ENCODE measurements around the gene KLK12.
A peak's percentile ranks its signal among the peaks of the same experiment; 100 is the strongest.

The KLK12 gene, protein sequence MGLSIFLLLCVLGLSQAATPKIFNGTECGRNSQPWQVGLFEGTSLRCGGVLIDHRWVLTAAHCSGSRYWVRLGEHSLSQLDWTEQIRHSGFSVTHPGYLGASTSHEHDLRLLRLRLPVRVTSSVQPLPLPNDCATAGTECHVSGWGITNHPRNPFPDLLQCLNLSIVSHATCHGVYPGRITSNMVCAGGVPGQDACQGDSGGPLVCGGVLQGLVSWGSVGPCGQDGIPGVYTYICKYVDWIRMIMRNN

DNA sequence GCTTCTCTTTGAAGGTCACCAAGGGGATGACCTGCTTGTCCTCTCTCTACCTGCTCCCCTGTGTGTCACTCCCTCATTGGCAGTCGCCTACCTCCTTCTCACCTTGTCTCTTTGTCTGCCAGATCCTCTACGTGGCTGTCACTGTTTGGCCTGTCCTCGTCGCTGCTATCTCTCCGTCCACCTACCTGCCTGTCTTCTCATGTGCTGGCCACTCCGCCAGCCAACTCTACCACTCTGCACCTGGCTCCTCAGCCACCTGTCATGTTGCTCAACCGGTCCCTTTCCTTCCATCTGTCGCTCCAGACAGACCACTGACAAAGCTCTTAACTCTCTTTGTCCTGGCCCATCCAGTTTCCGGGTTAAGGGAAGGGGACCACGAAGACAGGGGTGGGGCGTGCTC, at the start of gene KLK12:
TSS of gene KLK12 (minus strand) at position 299 of the 400 bp plus-strand sequence. CDS start 381 bp downstream, outside the sequence.
- peak; percentile 17 for DNase-seq

DNA sequence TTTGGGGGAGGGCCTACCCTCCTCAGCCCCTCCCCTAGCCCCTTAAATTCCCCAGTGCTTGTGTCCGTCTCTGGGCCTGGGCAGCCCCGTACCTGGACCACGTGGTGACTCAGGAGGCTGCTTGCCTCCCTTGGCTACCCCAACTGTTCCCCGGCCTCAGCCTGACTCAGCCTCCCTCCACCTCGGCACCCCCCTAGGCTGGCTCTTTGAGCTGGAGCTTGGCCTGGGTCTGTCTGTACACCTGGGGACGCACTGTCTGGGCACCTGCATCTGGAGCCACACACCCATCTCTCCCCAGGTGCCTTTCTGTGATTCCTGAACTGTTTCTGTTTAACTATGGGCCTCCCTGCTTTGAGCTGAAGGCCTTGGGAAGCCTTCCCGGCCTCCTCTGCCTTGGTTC, 49.7 kb upstream of the KLK12 start:
- no peak for DNase-seq

DNA sequence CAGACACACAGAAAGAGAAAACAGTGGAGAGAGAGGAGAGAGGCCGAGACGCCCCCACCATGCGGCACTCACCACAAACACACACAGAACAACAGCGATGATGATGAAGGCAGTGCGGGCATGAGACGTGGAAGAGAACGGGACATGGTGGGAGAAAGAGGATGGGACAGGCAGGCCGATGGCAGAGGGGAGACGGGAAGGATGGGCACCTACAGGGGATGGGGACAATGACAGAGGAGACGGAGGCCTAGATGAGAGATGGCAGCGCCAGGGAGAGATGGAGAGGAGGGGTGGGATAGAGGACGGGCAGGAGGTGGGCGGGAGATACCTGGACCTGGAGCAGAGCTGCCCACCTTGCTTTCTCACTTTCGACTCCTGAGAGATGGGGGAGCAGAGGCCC, 49.0 kb upstream of the KLK12 start:
- DNase-seq, result no peak

DNA sequence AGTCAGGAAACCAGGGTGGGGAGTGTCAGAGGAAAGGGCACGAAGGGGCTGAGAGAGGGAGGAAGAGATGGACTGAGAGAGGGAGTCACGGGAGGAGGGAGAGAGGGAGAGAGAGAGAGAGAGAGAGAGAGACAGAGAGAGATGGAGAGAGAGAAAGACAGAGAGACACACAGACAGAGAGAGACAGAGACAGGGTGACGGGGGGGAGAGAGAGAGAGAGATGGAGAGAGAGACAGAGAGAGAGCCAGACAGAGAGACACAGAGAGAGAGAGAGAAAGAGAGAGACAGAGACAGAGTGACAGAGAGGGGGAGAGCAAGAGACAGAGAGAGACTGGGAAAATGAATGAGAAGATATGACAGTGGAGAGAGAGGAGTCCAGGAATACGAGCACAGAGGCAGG, 48.4 kb upstream of the KLK12 start:
- no peak for DNase-seq

DNA sequence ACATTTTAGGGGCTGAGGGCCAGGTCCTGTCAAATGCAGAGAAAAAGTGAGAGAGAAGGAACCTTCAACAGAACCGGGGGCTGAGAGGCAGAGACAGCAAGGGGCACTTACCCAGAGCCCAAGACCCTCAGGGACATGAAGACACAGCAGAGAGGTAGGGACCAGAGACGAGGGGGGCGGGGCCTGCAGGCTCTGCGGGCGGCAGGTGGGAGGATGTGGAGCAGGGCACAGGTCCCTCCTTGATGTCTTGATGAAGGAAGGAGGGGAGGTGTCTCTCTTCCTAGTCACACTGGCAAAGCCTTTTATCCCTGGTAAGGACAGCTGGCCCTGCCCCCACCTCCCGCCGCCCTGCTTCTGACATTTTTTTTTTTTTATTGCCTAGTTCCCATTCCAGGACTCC, 47.8 kb upstream of the KLK12 start, which contains the start of gene KLK14:
TSS of gene KLK14 (minus strand) at position 277 of the 400 bp plus-strand sequence. CDS start at position 4, 273 bp downstream.
- DNase-seq, result peak; percentile 7

DNA sequence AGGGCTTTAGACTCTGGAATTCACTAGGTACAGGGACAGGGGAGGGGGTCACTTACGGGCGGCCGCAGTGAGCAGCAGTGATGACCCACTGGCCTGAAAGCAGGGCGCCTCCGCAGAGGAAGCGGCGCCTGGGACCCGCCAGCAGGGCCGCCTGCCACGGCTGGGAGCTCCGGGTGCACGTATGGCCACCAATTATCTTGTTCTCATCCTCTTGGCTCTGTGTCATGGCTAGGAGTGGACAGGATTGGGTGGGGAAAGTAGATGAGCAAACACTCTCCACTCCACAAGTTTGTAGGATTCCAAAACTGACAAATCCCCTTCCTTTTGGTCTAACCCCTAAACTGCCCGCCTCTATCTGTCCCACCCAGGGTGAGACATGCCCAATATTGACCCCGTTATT, 46.7 kb upstream of the KLK12 start:
- DNase-seq, result no peak

DNA sequence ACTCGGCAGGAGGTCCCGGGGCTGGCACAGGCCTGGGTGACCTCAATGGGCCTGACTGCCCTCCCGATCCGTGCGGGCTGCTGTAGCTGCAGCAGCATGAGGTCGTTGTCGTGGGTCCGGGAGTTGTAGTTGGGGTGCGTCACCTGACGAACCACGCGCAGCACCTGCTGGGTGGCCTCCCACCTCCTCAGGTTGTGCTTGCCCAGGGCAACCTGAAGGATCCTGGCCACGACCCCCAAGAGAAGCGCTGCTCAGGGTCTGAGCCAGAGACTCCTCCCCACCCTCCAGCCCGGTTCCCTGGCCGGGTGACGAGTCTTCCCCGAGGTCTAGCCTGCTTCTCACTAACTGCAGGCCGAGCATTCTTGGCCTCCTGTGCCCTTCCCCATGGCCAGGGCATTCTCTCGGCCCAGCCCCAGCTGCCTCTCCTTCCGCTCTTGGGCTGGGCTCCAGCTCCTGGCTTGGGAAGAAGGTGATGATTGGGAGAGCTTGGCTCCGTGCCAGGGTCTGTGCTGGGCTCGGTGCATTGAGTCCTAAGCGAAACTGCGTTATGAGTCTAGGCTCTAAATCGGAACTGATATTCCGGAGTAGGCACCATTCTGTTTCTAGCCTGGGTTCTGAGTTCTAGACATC, 44.8 kb upstream of the KLK12 start:
- DNase-seq, result no peak

DNA sequence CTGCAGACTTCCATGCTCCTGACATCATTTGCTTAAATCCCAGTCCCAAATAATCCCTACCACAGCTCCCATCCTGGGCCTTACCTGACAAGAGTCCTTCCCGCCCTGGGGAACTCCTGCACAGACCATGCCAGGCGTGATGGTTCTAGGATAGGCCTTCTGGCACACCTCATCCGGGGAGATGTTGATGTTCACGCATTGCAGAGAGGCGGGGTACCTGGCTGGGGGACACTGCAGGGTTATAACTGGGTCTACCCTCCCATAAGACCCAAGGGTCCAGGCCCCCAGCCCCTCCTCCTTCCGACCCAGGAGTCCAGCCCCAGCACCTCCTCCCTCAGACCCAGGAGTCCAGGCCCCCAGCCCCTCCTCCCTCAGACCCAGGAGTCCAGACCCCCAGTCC, 43.9 kb upstream of the KLK12 start:
- DNase-seq, result no peak

DNA sequence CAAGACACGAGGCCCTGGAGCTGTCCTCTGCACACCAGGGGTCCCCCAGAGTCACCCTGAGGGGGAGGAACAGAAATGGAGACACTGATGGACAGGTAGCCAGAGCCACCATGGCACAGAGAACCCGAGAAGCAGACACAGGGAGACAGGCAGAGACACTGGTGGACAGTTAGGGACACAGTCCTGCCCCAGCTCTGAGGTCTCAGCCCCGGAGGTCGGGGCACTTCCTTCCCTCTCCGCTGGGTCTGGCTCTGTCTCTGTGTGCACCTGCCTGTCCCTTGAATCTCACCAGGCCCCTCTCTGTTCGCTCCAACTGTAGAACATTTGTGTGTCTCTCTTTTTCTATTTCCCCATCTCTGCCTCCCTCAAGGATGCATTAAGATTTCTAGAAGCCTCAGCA, 43.3 kb upstream of the KLK12 start:
- no peak for DNase-seq

DNA sequence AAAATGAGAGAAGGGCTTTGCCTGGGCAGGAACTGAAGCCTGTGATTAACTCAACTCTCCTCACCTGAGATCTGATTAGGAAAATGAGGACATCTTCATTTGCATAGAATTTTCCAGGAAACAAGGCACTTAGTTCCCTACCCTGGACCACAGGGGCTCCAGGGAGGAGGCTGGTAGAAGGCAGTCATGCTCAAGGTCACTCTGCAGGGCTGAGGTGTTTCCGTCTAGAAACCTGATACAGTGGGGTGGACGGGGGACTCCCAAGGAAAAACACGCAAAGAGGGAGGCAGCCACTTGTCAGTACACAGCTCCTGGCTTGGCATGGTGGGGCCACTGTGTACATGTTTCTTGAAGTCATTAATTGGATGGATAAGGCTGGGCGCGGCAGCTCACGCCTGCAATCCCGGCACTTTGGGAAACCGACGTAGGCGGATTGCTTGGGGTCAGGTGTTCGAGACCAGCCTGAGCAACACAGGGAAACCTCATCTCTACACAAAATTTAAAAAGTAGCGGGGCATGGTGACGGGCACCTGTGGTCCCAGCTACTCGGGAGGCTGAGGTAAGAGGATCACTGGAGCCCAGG, 41.9 kb upstream of the KLK12 start:
- no peak for DNase-seq

DNA sequence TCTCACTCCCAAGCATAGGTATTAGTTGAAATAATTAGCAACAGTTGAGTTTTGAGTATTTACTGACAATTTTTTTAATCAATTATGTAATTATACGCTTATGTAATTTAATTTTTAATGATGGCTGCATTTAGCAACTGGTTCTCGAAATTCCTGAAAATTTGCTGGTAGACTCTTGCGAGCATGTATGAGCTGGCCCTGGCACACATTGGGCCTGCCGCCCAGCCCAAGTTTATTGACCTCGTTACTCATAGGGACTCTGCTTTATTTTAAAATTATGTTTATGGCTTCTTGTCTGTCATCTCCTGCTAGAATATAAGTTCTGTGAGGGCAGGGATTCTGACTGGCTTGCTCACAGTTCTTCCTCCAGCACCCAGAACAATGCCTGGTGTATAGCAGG, 41.2 kb upstream of the KLK12 start:
- DNase-seq, result no peak

DNA sequence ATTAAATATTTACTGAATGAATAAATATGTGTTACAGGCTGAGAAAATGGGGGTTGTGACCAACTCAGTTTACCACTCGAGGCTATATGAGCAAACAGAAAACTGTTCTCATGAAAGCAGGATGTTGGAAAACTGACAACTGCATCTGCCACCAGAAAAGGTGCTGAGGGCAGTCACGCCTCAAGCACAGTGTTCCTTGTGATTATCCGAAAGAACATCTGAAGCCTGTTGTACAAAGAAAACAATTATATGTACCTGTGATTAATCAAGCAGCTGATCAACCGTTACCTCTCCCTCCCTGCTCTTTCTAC, 36.2 kb upstream of the KLK12 start:
- DNase-seq, result peak; percentile 21

DNA sequence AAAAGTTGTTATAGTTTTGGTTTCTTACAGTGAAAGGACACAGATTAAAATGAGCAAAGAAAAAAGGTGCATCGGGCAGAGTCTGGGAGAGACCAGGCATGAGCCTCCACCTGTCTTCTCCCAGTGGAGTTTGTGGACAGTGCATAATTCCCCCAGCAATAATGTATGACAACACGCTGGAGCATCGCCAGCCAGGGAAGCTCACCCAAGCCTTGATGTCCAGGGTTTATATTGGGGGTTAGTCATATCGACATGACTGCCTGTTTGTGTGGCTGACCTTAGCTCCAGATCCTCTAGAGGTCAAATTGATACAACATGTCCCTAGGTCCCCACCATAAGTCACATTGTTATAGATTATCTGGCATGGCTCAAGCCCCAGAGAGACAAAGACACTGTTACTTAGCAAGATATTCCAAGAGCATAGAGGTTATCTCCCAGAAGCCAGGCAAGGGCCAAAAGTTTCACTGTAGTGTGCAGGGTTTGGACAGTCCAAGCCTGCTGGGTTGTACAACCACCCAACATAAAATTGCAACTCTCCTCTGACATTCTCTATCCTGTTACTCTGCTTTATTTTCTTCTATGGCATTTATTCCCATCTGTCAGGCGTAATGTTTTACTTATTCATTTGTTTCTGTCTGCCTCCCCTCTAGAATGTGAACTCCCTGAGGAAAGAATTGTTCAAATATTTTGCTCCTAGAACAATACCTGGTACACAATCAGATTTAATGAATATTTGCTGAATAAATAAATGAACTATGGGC, 35.7 kb upstream of the KLK12 start:
- DNase-seq, result no peak

DNA sequence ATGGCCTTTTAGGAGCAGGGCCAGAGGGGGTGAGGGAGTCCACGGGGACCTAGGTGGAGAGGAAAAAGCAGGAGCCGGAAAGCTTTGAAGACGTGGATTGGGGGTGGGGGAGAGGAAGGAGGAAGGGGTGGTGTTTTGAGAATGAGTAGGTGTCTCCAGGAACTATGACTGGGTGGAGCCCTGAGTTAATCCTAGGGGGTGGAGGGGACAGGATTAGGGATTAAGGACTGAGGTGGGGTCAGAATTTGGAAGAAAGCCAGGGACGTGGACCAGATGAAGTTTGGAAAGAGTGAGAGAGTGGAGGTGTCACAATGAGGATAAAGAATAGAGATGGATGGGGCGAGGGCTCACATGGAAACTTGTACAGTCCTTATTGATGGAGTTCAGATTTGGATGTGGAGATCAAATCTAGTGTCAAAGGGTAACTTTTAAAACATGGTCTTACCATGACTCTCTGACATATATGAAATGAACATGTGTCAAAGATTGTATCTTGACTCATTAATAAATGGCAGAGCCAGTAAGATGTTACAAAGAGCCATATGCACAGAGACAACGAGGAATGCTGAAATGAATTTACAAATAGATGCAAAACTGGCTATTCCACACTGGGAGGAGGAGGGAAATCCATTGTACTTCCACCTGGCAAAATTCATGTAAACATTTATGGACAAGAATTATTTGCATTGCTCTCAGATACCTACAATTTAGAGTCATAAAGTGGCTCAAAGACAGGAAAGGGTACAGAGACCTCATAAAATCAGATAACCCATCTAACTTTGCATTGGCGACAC, 31.8 kb upstream of the KLK12 start:
- DNase-seq, result no peak

DNA sequence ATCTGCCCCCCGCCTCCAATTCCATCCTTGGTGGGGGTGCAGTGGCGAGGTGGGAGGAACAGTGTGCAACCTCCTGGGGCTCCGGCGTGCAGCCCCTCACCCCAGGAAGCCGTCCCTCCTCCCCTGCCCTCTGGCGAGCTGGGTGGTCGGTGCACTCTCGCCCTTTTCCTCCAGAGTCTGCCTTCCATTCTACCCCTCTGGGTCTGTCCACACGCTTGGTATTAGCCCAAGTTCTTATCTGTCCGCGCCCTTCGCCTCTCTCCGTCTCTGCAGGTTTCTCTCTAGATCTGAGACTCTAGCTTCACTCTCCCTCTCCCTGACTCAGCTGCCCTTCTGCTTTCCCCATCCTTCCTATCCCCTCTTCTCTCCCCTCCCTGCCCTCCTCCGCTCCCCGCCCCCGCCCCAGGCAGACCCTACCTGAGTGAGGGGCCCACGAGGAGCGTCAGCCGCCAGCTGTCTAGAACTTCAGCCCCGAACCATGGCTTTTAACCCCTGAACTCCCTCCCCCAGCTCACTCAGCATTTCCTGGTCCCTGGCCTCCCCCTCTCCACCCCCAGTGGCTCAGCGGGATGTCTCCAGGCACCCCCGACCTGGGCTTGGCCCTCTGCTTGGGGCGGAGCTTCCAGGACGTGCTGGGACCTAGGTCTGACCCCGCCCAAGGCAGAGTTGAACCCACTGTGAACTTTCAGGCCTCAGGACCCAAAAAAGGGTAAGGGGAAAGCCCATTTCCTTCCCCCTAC, 30.6 kb upstream of the KLK12 start:
- DNase-seq, result no peak

DNA sequence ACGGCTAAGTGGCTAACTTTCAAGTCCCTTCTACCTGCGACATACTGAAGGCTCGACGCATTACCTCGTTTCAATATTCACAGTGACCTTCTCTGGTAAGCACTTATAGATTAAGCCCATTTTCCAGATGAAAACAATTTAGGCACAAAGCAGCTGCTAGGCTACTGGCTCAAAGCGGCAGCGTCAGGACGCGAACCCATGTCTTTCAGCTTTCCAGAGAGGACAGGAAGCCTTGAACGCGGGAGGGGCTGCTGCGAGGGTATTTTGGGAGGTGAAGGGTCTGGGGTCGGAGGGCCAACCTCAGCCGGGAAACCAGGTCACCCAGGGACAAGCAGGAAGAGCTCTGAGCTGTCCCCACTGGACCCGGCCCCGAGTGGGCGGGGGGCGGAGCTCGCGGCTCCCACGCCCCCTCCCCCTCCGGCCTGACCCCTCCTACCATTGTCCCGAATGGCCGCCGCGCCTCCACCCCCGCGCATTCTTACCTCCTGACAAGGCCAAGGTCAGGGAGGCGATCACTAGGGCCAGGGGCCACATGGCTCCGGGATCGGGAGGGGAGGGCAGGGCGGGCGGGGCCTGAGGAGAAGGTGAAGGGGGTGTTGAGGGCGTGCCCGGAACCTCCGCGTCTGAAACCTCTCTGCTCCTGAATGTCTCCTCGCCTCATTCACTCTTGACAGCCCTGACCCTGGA, 29.9 kb upstream of the KLK12 start, which contains the start of gene KLK13:
TSS of gene KLK13 (minus strand) at position 559 of the 687 bp plus-strand sequence. CDS start at position 534, 25 bp downstream.
- no peak for DNase-seq

DNA sequence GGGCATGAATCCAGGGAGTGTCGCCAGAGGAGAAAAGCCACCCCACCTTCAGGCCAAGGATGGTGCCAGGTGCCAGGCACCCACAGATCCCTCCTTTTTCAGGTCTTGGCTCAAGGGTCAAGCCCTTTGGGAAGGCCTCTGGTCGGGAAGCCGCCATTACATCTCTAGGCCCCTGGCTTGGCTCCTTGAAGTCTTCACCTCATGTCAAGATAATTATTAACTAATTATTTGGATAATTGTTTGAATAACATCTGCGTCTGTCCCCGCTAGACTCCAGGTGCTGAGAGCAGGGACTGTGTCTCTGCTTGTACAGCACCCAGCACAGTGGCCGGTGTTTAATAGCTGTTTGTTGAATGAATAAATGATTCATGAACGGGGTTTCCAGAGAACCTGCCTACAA, 28.9 kb upstream of the KLK12 start:
- DNase-seq, result no peak

DNA sequence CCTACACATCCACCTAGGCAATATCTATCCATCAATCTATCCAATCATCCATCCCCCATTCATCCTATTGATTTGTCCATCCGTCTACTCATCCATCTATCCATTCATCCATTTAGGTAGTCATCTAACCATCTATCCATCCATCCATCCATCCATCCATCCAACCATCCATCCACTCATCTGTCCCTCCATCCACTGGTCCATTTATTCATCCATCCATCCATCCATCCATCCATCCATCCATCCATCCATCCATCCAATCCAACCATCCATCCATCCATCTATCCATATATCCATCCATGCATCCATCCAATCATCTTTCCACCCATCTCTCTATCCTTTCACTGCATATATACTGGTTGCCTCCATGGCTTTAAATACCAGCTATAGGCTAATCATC, 26.2 kb upstream of the KLK12 start:
- no peak for DNase-seq

DNA sequence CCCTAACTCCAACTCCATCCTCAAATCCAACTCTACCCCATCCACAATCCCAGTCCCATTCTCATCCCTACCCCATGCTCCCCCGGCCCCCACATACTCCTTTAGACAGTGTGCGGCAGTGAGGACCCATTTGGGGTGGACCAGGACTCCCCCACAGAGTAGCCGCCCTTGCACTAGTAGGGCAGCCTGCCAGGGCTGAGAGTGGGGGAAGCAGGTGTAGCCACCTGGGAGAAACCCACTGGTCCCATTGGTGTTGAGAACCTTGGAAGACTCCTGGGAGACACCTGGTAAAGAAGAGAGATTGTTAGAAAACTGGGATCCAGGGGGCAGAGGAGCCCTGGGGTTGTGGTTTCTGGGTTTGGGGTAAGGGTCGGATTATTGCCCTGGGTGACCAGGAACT, 25.5 kb upstream of the KLK12 start:
- DNase-seq, result no peak

DNA sequence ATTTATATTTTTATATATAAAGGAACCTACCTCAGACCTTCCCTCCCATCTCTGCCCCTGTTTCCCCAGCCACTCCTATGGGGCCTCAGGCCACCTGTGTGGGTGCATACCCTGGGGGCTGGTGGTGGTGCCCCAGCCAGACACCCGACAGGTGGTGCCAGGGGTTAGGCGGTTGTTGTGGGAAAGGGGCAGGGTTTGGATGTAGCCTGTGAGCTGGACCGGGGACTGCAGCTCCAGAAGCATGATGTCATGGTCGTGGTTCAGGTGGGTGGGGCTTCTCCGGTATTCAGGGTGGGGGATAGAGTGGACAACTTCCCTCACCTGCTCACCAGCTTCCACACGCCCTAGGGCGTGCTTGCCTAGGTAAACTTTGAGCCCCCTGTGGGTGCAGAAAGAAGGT, 24.9 kb upstream of the KLK12 start:
- DNase-seq, result no peak

DNA sequence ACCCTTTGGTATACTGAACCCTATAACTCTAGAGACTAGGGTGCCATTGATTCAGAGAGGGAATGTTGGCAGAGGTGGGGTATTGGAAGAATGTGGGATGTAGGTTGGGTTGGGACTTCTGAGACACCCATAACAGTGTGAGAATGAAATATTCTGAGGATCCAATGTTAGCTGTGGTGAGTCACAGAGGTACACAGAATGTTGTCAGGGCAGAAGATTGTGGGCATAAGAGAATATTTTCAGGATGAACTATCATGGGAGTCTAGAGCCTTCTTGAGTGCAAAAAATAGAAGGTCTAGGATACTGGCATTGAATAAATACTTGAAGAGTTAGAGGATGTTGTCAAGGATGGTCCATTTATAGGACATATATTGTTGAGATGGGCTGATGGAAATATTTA, 21.1 kb upstream of the KLK12 start:
- no peak for DNase-seq

DNA sequence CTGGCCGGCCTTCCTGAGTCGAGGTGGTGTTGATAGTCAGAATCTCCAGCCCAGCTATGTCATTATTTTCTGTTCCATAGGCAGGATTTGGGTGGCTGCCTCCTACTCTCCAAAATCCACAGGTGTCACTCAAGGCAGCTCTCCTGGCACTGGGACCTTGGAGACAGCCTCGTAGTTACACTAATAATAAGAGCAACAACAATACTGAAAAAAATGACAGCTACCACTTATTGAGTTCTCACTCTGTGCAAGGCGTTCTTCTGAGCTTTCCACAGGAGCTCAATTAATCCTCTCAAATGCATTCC, 12.2 kb upstream of the KLK12 start:
- DNase-seq, result no peak

Data from NCI-H1436 (cell line).